Measurements from ENCODE around the gene DDX41. TPM values are rescaled to one million over a fixed set of nuclear protein-coding genes. Genes with fewer than 3 reads are reported as not detected.

DDX41 gene
- total and polyA plus RNA-seq, 2 of the 13 experiments (the other 11 are each of a cell fraction or from before 2014, with no cell fraction given): 62.8 to 105 TPM

DNA sequence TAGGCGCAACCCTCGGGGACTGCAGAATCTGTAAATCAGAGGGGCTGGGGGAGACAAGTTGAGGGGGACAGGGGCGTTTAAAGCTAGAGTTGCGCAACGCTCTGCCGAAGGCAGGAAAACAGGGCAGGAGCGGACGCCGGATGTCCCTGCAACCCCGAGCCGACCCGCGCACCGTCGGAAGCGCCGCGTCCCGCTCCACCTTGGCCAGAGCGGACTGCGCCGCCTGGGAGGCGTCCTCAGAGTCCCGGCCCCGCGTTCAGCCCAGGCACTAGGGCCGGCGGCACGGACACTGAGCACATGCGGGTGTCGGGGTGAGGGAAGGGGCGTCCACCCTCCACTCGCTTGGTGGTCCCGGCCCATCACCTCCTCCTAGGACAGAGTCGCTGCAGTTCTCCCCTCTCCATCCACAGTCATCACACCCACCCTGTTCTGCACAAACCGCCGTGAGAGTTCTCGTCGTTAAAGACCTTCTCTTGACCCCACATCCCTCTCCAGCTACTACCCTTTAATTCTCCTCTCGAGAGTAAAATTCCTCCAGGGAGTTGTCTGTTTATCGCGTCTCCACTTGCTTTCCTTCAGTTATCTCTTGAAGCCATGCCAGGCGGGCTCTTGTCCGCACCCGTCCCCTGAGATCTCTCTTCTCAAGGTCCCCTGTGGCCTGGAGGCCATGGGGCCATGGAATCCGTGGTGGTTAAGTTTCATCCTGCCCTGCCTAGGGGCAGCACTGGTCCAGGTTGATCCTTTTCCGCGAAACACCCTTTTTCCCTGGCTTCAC lies 18.6 kb downstream of the DDX41 start (continued):
- TF ChIP-seq, protein P1, sequence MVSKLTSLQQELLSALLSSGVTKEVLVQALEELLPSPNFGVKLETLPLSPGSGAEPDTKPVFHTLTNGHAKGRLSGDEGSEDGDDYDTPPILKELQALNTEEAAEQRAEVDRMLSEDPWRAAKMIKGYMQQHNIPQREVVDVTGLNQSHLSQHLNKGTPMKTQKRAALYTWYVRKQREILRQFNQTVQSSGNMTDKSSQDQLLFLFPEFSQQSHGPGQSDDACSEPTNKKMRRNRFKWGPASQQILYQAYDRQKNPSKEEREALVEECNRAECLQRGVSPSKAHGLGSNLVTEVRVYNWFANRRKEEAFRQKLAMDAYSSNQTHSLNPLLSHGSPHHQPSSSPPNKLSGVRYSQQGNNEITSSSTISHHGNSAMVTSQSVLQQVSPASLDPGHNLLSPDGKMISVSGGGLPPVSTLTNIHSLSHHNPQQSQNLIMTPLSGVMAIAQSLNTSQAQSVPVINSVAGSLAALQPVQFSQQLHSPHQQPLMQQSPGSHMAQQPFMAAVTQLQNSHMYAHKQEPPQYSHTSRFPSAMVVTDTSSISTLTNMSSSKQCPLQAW (CRISPR knock-in tag; IDR thresholded peaks at IDR 0.05): no peak
- TF ChIP-seq ZNF772 (CRISPR knock-in tag; IDR thresholded peaks at IDR 0.05) (no peak), SOX13 (IDR thresholded peaks at IDR 0.05) (no peak), SOX13 (CRISPR knock-in tag; conservative IDR thresholded peaks at IDR 0.05 in 1 of 2, IDR thresholded peaks at IDR 0.05 in 1 of 2) (no peak), JARID2 (CRISPR knock-in tag; IDR thresholded peaks at IDR 0.05; ENCODE audit: insufficient replicate concordance) (peak; percentile 10), NR2C2 (CRISPR knock-in tag; IDR thresholded peaks at IDR 0.05; ENCODE audit: borderline replicate concordance) (no peak), HOXD1 (CRISPR knock-in tag; IDR thresholded peaks at IDR 0.05) (0 out of 2 replicates have a peak, but pooled peaks have one; percentile 7), MED13 (CRISPR knock-in tag; IDR thresholded peaks at IDR 0.05) (0 out of 2 replicates have a peak, but pooled peaks have one; percentile 19), GABPA (IDR thresholded peaks at IDR 0.05; ENCODE audit: low read depth, low read length) (no peak), GABPA (CRISPR knock-in tag; IDR thresholded peaks at IDR 0.05; ENCODE audit: low read depth) (no peak), MATR3 (CRISPR knock-in tag; IDR thresholded peaks at IDR 0.05) (no peak), LCORL (IDR thresholded peaks at IDR 0.05) (no peak), LCORL (CRISPR knock-in tag; IDR thresholded peaks at IDR 0.05) (peak; percentile 11; the same call in 1 of the 2 replicates), ZNF709 (CRISPR knock-in tag; IDR thresholded peaks at IDR 0.05) (0 out of 2 replicates have a peak, but pooled peaks have one; percentile 8), ZNF589 (CRISPR knock-in tag; conservative IDR thresholded peaks at IDR 0.05) (no peak), GTF2F1 (IDR thresholded peaks at IDR 0.05; ENCODE audit: low read length) (no peak), RFX5 (IDR thresholded peaks at IDR 0.05; ENCODE audit: low read depth, low read length) (no peak), SIN3A (IDR thresholded peaks at IDR 0.05; ENCODE audit: borderline replicate concordance, low read depth, low read length) (peak; percentile 1; the same call in 1 of the 2 replicates), ZNF260 (CRISPR knock-in tag; IDR thresholded peaks at IDR 0.05; ENCODE audit: borderline replicate concordance, low read depth) (no peak), ONECUT2 (CRISPR knock-in tag; IDR thresholded peaks at IDR 0.05) (no peak), ZFP37 (CRISPR knock-in tag; IDR thresholded peaks at IDR 0.05; ENCODE audit: borderline replicate concordance) (no peak), ZNF776 (CRISPR knock-in tag; IDR thresholded peaks at IDR 0.05) (0 out of 2 replicates have a peak, but pooled peaks have one; percentile 55), EZH2 (conservative IDR thresholded peaks at IDR 0.05; ENCODE audit: low read depth, low read length) (0 out of 2 replicates have a peak, but pooled peaks have one; percentile 45), ZNF572 (CRISPR knock-in tag; IDR thresholded peaks at IDR 0.05) (no peak), ZNF136 (CRISPR knock-in tag; IDR thresholded peaks at IDR 0.05; ENCODE audit: low read depth) (no peak), GABPB1 (CRISPR knock-in tag; IDR thresholded peaks at IDR 0.05) (peak; percentile 43; the same call in 1 of the 2 replicates), ZNF761 (CRISPR knock-in tag; conservative IDR thresholded peaks at IDR 0.05) (no peak)
- TF ChIP-seq, protein P2, sequence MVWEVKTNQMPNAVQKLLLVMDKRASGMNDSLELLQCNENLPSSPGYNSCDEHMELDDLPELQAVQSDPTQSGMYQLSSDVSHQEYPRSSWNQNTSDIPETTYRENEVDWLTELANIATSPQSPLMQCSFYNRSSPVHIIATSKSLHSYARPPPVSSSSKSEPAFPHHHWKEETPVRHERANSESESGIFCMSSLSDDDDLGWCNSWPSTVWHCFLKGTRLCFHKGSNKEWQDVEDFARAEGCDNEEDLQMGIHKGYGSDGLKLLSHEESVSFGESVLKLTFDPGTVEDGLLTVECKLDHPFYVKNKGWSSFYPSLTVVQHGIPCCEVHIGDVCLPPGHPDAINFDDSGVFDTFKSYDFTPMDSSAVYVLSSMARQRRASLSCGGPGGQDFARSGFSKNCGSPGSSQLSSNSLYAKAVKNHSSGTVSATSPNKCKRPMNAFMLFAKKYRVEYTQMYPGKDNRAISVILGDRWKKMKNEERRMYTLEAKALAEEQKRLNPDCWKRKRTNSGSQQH (CRISPR knock-in tag; IDR thresholded peaks at IDR 0.05; ENCODE audit: low read depth): no peak
- TF ChIP-seq, protein P3, sequence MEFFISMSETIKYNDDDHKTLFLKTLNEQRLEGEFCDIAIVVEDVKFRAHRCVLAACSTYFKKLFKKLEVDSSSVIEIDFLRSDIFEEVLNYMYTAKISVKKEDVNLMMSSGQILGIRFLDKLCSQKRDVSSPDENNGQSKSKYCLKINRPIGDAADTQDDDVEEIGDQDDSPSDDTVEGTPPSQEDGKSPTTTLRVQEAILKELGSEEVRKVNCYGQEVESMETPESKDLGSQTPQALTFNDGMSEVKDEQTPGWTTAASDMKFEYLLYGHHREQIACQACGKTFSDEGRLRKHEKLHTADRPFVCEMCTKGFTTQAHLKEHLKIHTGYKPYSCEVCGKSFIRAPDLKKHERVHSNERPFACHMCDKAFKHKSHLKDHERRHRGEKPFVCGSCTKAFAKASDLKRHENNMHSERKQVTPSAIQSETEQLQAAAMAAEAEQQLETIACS (CRISPR knock-in tag; IDR thresholded peaks at IDR 0.05): no peak

Data from HepG2 (cell line).